Measurements from ENCODE around the gene PLXNA2. TPM values are rescaled to one million over a fixed set of nuclear protein-coding genes. Genes with fewer than 3 reads are reported as not detected.

Gene PLXNA2
- total and polyA plus RNA-seq, 2 of the 13 experiments (the other 11 are each of a cell fraction or from before 2014, with no cell fraction given) = 1.1 to 2.1 TPM

DNA sequence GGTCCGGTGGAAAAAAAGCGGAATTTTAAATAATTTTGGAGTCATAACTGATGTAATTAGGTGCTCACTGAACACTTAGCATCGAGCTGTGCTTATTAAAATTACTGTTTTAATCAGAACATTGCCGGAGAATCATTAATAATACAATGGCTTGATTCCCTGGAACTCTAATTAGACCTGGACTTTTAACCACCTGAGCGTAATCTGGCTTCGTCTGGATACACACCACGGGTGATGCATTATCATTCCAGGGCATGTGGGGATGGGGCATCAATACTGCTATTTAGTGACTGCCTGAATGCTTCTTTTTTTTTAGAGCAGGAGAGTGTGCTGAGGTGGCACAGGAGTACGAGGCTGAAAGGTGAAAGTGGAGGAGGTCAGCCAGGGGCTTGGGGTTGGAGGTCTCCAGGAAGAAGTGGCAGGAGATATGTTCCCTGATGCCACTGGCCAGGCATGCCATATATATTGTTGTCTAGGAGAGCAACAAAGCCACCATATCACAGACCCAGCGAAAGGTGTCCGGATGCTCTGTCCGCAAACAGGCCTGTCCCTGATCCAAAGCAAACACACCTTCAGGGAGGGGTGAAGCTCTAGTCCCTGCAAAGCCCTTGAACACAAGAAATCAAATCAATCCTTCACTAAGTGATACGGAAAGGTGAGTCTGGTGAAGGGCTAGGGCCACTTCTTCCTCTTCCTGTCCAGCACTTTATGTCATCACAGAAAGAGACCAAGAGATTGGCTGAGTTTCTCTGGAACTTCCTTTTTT is 125.2 kb downstream of the PLXNA2 start (continued):
- TF ChIP-seq ARNTL (CRISPR knock-in tag; IDR thresholded peaks at IDR 0.05) (0 out of 2 replicates have a peak, but pooled peaks have one; percentile 25), ZNF766 (CRISPR knock-in tag; IDR thresholded peaks at IDR 0.05; ENCODE audit: borderline replicate concordance) (no peak), DR1 (CRISPR knock-in tag; IDR thresholded peaks at IDR 0.05) (no peak), IRF2 (CRISPR knock-in tag; IDR thresholded peaks at IDR 0.05) (peak; percentile 39; the same call in 1 of the 2 replicates), RBM39 (IDR thresholded peaks at IDR 0.05; ENCODE audit: low read depth, low read length, poor library complexity, severe bottlenecking) (no peak), ZSCAN31 (CRISPR knock-in tag; IDR thresholded peaks at IDR 0.05; ENCODE audit: low read depth) (peak; percentile 16; the same call in 1 of the 2 replicates), ZFYVE20 (CRISPR knock-in tag; IDR thresholded peaks at IDR 0.05; ENCODE audit: borderline replicate concordance, low read depth) (no peak), ARNT (IDR thresholded peaks at IDR 0.05) (no peak), MED8 (CRISPR knock-in tag; IDR thresholded peaks at IDR 0.05; ENCODE audit: insufficient replicate concordance) (no peak), ZFY (CRISPR knock-in tag; IDR thresholded peaks at IDR 0.05) (0 out of 2 replicates have a peak, but pooled peaks have one; percentile 27), ZNF30 (CRISPR knock-in tag; IDR thresholded peaks at IDR 0.05) (no peak)
- TF ChIP-seq, protein P1, sequence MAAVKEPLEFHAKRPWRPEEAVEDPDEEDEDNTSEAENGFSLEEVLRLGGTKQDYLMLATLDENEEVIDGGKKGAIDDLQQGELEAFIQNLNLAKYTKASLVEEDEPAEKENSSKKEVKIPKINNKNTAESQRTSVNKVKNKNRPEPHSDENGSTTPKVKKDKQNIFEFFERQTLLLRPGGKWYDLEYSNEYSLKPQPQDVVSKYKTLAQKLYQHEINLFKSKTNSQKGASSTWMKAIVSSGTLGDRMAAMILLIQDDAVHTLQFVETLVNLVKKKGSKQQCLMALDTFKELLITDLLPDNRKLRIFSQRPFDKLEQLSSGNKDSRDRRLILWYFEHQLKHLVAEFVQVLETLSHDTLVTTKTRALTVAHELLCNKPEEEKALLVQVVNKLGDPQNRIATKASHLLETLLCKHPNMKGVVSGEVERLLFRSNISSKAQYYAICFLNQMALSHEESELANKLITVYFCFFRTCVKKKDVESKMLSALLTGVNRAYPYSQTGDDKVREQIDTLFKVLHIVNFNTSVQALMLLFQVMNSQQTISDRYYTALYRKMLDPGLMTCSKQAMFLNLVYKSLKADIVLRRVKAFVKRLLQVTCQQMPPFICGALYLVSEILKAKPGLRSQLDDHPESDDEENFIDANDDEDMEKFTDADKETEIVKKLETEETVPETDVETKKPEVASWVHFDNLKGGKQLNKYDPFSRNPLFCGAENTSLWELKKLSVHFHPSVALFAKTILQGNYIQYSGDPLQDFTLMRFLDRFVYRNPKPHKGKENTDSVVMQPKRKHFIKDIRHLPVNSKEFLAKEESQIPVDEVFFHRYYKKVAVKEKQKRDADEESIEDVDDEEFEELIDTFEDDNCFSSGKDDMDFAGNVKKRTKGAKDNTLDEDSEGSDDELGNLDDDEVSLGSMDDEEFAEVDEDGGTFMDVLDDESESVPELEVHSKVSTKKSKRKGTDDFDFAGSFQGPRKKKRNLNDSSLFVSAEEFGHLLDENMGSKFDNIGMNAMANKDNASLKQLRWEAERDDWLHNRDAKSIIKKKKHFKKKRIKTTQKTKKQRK (IDR thresholded peaks at IDR 0.05; ENCODE audit: low read length) = no peak
- TF ChIP-seq, protein P2, sequence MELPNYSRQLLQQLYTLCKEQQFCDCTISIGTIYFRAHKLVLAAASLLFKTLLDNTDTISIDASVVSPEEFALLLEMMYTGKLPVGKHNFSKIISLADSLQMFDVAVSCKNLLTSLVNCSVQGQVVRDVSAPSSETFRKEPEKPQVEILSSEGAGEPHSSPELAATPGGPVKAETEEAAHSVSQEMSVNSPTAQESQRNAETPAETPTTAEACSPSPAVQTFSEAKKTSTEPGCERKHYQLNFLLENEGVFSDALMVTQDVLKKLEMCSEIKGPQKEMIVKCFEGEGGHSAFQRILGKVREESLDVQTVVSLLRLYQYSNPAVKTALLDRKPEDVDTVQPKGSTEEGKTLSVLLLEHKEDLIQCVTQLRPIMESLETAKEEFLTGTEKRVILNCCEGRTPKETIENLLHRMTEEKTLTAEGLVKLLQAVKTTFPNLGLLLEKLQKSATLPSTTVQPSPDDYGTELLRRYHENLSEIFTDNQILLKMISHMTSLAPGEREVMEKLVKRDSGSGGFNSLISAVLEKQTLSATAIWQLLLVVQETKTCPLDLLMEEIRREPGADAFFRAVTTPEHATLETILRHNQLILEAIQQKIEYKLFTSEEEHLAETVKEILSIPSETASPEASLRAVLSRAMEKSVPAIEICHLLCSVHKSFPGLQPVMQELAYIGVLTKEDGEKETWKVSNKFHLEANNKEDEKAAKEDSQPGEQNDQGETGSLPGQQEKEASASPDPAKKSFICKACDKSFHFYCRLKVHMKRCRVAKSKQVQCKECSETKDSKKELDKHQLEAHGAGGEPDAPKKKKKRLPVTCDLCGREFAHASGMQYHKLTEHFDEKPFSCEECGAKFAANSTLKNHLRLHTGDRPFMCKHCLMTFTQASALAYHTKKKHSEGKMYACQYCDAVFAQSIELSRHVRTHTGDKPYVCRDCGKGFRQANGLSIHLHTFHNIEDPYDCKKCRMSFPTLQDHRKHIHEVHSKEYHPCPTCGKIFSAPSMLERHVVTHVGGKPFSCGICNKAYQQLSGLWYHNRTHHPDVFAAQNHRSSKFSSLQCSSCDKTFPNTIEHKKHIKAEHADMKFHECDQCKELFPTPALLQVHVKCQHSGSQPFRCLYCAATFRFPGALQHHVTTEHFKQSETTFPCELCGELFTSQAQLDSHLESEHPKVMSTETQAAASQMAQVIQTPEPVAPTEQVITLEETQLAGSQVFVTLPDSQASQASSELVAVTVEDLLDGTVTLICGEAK (IDR thresholded peaks at IDR 0.05) = no peak
- TF ChIP-seq, protein P2 (CRISPR knock-in tag; IDR thresholded peaks at IDR 0.05) = no peak
- TF ChIP-seq, protein P3, sequence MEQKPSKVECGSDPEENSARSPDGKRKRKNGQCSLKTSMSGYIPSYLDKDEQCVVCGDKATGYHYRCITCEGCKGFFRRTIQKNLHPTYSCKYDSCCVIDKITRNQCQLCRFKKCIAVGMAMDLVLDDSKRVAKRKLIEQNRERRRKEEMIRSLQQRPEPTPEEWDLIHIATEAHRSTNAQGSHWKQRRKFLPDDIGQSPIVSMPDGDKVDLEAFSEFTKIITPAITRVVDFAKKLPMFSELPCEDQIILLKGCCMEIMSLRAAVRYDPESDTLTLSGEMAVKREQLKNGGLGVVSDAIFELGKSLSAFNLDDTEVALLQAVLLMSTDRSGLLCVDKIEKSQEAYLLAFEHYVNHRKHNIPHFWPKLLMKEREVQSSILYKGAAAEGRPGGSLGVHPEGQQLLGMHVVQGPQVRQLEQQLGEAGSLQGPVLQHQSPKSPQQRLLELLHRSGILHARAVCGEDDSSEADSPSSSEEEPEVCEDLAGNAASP (CRISPR knock-in tag; IDR thresholded peaks at IDR 0.05; ENCODE audit: borderline replicate concordance) = 0 out of 2 replicates have a peak, but pooled peaks have one; percentile 38

Measured in HepG2 (cell line).